CD4-positive, alpha-beta T cell (primary cell): ENCODE measurements around the gene NAA30. TPM values are rescaled to one million over a fixed set of nuclear protein-coding genes. Genes with fewer than 3 reads are reported as not detected.

Experiments used
- ATAC-seq: fragments of 200-7000 bp; cut with Tn5 transposase; one replicate; pipeline ENCODE4 v1.10.0; 2022; ENCODE audit warnings: mild to moderate bottlenecking; ENCODE audit not compliant: poor library complexity
- CTCF ChIA-PET: fragments of 350-600 bp; sonication (Branson Sonifier 250); formaldehyde crosslinking; loops from one replicate; lab custom pipeline; 2021; ENCODE audit warnings: antibody characterized with exemption, inconsistent platforms; lab: Charles Lee
- POLR2A ChIA-PET: fragments of 350-600 bp; sonication (Branson Sonifier 250); formaldehyde crosslinking; loops from one replicate; lab custom pipeline; 2021; ENCODE audit warnings: antibody characterized with exemption, inconsistent platforms; lab: Charles Lee
- DNase-seq, 14 experiments: peaks; one replicate each; pipeline ENCODE4 v3.0.0-alpha.2; 2013 to 2020; ENCODE audit warnings: mixed read lengths in 2 of 14
- H3K27ac ChIP-seq, 2 donors: one replicate each; pipeline versions ENCODE4 v1.5.1 to v1.7.0; 2013; ENCODE audit warnings: low read length in 2 of 2, low read depth in 1 of 2, mild to moderate bottlenecking in 1 of 2
- H3K27me3 ChIP-seq, 2 experiments: 1 replicate in 1 of 2; 2 replicates in 1 of 2; pipeline versions ENCODE4 v1.6.1 to v1.7.0; 2013; ENCODE audit warnings: low read length in 2 of 2, control low read depth in 1 of 2, mild to moderate bottlenecking in 1 of 2, moderate library complexity in 1 of 2; ENCODE audit not compliant: insufficient read depth in 2 of 2, control insufficient read depth in 1 of 2
- H3K36me3 ChIP-seq: one replicate; pipeline ENCODE4 v1.6.1; 2013; ENCODE audit warnings: low read length, control low read depth; ENCODE audit not compliant: insufficient read depth
- H3K4me1 ChIP-seq: one replicate; pipeline ENCODE4 v1.6.1; 2013; ENCODE audit warnings: low read length, control low read depth; ENCODE audit not compliant: insufficient read depth
- H3K4me3 ChIP-seq: one replicate; pipeline ENCODE4 v1.5.1; 2013; ENCODE audit warnings: mild to moderate bottlenecking, low read length, moderate library complexity
- H3K9me3 ChIP-seq, 2 experiments: 1 replicate in 1 of 2; 2 replicates in 1 of 2; pipeline versions ENCODE4 v1.6.1 to v1.7.0; 2013; ENCODE audit warnings: low read length in 2 of 2, mild to moderate bottlenecking in 2 of 2, control low read depth in 1 of 2, moderate library complexity in 1 of 2; ENCODE audit not compliant: control insufficient read depth in 1 of 2, insufficient read depth in 1 of 2
- H3K27ac Mint-ChIP-seq: one replicate; pipeline ENCODE4 v1.8.0; 2020; ENCODE audit warnings: mixed read lengths
- H3K27me3 Mint-ChIP-seq: one replicate; pipeline ENCODE4 v1.8.0; 2021; ENCODE audit warnings: mixed read lengths
- H3K36me3 Mint-ChIP-seq: one replicate; pipeline ENCODE4 v1.8.0; 2021; ENCODE audit warnings: low read depth, mixed read lengths
- H3K4me1 Mint-ChIP-seq: one replicate; pipeline ENCODE4 v1.8.0; 2021; ENCODE audit warnings: low read depth, mixed read lengths
- H3K4me3 Mint-ChIP-seq: one replicate; pipeline ENCODE4 v1.8.0; 2020; ENCODE audit warnings: mild to moderate bottlenecking, mixed read lengths
- H3K9me3 Mint-ChIP-seq: one replicate; pipeline ENCODE4 v1.8.0; 2020; ENCODE audit warnings: mixed read lengths
- intact Hi-C, 2 experiments: fragments of 100-400 bp; cut with DNase I in 1 of 2; cut with micrococcal nuclease in 1 of 2; formaldehyde crosslinking; loops; one replicate each; pipeline versions ENCODE4 v1.15.1 to v1.9.0; 2023 to 2025; cut with DNase I, micrococcal nuclease
- total RNA-seq, 174 experiments: library from RNA in 2 of 174; stranded (reverse) in 2 of 174; gene quantifications; one replicate each; pipeline ENCODE4 v1.2.3 and lab custom pipeline; 2021 to 2026
- TF ChIP-seq, protein P1 (sequence below): fragments of 200-600 bp; IDR thresholded peaks from one replicate; pipeline ENCODE4 v1.8.0; 2022; ENCODE audit warnings: antibody characterized with exemption, mild to moderate bottlenecking

Gene NAA30
- total RNA-seq, 2 experiments from 2014 or later: 25.8 to 27.7 TPM

DNA sequence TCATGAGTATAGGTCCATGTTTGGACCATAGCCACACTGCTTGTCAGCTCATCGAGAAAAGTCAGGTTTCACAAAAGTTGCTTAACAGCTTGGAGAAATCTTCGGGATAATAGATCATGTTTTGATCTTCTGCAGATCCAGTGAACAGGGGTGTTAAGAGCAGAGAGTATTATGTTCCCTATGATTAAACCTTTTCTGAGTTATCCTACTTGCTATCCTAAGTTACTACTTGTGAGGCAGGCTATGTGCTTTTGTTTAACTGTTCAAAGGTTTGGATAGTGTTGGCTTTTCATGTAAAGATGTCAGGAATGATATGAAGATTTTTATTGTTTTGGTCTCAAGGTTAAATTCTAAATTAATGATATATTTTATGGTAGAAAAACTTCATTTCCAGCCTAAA lies 11.1 kb downstream of the NAA30 start:
- Mint-ChIP-seq H3K36me3 (peaks cover 83% of the 10 kb centered on the region), H3K4me1 (peaks cover 64% of the 10 kb centered on the region)
- POLR2A ChIA-PET: no interaction called here

DNA sequence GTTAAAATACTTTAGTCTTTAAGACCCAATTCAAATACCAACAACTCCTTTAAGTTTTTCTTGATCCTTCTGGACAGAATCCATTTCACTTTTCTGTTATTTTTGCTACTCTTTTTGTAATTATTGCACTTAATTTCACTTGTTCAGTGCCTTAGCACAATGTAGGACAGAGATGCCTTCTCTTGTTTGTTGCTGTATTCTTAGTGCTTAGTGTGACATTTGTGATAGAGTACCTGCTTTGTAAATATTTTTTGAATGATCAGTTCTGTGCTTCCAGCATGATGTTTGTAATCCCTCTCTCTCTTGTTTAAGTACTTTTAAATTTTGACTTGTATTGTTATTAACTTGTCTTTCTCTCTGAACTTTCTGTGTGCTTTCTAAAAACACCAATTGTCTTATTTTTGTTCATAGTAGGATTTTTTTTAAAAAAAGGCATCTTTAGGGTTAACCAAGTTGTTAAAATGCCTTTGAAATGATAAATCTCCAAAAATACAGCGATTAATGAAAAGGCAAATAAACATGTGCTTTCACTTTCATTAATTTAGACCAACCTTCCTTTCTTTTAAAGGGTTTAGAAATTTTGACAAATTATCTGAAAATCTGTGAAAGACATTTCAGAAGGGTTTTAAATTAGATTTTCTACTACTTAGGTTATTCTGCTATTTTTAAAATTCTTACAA lies 11.9 kb downstream of the NAA30 start:
- Histone ChIP-seq H3K9me3 (no peaks in the 10 kb centered on the region), H3K4me1 (no peaks in the 10 kb centered on the region), H3K4me3 (peak overlapping the region; percentile 21), H3K27me3 (no peaks in the 10 kb centered on the region), H3K36me3 (peaks cover 15% of the 10 kb centered on the region), H3K27ac (no peak overlapping the region)
- TF ChIP-seq, protein P1, sequence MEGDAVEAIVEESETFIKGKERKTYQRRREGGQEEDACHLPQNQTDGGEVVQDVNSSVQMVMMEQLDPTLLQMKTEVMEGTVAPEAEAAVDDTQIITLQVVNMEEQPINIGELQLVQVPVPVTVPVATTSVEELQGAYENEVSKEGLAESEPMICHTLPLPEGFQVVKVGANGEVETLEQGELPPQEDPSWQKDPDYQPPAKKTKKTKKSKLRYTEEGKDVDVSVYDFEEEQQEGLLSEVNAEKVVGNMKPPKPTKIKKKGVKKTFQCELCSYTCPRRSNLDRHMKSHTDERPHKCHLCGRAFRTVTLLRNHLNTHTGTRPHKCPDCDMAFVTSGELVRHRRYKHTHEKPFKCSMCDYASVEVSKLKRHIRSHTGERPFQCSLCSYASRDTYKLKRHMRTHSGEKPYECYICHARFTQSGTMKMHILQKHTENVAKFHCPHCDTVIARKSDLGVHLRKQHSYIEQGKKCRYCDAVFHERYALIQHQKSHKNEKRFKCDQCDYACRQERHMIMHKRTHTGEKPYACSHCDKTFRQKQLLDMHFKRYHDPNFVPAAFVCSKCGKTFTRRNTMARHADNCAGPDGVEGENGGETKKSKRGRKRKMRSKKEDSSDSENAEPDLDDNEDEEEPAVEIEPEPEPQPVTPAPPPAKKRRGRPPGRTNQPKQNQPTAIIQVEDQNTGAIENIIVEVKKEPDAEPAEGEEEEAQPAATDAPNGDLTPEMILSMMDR: no peak
- ChIA-PET CTCF (interaction anchor here (1.0 kb wide), 1 partner anchor 12 kb away, joined by 3 read pairs; the partner anchor contains the start of gene NAA30), POLR2A (no interaction called here)
- peak overlapping the region; percentile 54 for H3K4me3 Mint-ChIP-seq
- peaks cover 83% of the 10 kb centered on the region for H3K36me3 Mint-ChIP-seq
- ATAC-seq (no peak), DNase-seq (no peak)
- H3K4me1 Mint-ChIP-seq: peaks cover 62% of the 10 kb centered on the region
- H3K27me3 Mint-ChIP-seq: no peaks in the 10 kb centered on the region
- intact Hi-C loops: no loop called here
- no peak overlapping the region for H3K27ac Mint-ChIP-seq
- no peaks in the 10 kb centered on the region for H3K9me3 Mint-ChIP-seq

More for the DNA sequence above, 11.1 kb downstream of the NAA30 start:
- Histone ChIP-seq H3K36me3 (peaks cover 15% of the 10 kb centered on the region), H3K9me3 (no peaks in the 10 kb centered on the region), H3K27ac (no peak overlapping the region), H3K4me1 (no peaks in the 10 kb centered on the region), H3K4me3 (no peak overlapping the region), H3K27me3 (no peaks in the 10 kb centered on the region)
- TF ChIP-seq, protein P1: no peak
- Mint-ChIP-seq H3K27me3 (no peaks in the 10 kb centered on the region), H3K27ac (no peak overlapping the region), H3K4me3 (no peak overlapping the region), H3K9me3 (no peaks in the 10 kb centered on the region)
- CTCF ChIA-PET: interaction anchor here (1.0 kb wide), 1 partner anchor 11 kb away, joined by 3 read pairs; the partner anchor contains the start of gene NAA30
- no peak for ATAC-seq
- intact Hi-C loops: no loop called here
- DNase-seq: no peak

DNA sequence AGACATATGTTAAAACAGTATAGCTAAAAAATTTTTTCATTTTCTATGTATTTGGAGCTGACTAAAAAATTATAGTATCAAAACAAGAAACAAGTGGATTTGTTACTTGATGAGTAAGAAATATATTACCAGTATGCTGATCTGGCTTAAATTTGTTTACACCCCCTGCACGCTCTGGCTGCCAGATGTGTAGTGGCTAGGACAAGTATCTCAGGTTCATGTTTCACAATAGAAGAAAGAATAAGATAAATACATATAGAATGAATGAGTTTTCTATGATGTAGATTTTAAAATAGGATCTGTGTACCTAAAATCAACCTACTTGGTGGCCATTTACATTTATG lies 13.1 kb downstream of the NAA30 start:
- Mint-ChIP-seq H3K36me3 (peaks cover 87% of the 10 kb centered on the region), H3K4me3 (no peak overlapping the region), H3K27me3 (no peaks in the 10 kb centered on the region), H3K4me1 (peaks cover 73% of the 10 kb centered on the region), H3K27ac (no peak overlapping the region), H3K9me3 (no peaks in the 10 kb centered on the region)
- Histone ChIP-seq H3K27ac (no peak overlapping the region), H3K4me3 (no peak overlapping the region), H3K4me1 (no peaks in the 10 kb centered on the region), H3K9me3 (no peaks in the 10 kb centered on the region), H3K36me3 (peaks cover 18% of the 10 kb centered on the region), H3K27me3 (no peaks in the 10 kb centered on the region)
- TF ChIP-seq, protein P1: no peak
- POLR2A ChIA-PET: no interaction called here
- CTCF ChIA-PET: interaction anchor here (0.6 to 0.7 kb wide), 2 partner anchors 157 to 914 kb away, joined by 3 to 4 read pairs; no protein-coding TSS in a partner anchor
- ATAC-seq (no peak), DNase-seq (no peak)
- intact Hi-C loops: no loop called here
